ENCODE measurements around the gene PTK6.

DNA sequence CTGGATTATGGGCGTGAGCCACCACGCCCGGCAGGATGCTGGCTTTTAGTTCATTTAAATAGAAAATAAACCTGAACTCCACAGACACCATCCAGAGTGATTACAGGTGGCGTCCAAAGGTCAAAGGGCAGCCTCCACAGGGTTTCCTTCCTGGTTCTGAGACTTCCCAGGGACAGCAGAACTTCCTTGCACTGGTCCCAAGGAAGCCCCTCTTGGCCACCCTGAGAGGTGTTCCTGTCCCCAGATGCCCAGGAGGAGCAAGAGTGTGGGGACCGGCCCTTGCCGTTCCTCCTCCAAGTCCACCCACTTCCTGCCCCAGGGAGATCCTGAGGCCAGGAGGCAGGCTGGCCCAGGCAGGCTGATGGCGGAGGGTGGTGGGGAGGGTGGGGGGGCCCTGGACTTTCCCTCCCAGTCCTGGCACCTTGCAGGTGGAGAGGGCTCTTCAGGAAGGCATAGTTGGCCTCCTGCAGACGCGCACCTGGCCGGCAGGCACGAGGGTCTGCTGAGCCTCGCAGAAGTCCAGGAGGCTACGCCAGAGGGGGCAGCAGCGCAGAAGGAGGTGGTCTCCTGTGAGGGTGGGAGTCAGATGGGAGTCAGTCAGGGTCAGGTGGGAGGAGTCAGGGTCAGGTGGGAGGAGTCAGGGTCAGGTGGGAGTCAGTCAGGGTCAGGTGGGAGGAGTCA lies 21.8 kb upstream of the PTK6 start:
- TF ChIP-seq POLR2A (IDR thresholded peaks at IDR 0.05; ENCODE audit: low read depth) (no peak), CTCF (IDR thresholded peaks at IDR 0.05) (no peak), POLR2AphosphoS5 (IDR thresholded peaks at IDR 0.05) (no peak)
